HFF-Myc (cell line): Measurements from ENCODE around the gene MCC.
"Not testable (repeated sequence)": the region's sequence is repeated elsewhere in the genome, so short reads cannot be mapped to it uniquely, and the experiment has no call there.

Experiments
- DNase-seq: peaks from one replicate; pipeline ENCODE4 v3.0.0-alpha.2; 2011; ENCODE audit warnings: low read depth; ENCODE audit errors: extremely low read depth
- H3K4me3 ChIP-seq: replicated peaks from 2 replicates; pipeline ENCODE4 v1.5.1; 2011; ENCODE audit warnings: low read depth, mild to moderate bottlenecking, control low read depth, low read length
- CTCF ChIP-seq: IDR thresholded peaks from 2 replicates; pipeline ENCODE4 v1.5.1; 2012; ENCODE audit warnings: mild to moderate bottlenecking, low read depth, low read length, control low read depth; ENCODE audit errors: missing control alignments

The MCC gene

GRCh38 chr5:113081091-113081839, 407.0 kb downstream of the MCC start:
- TF ChIP-seq CTCF = no peak
- DNase-seq = no peak
- no peak overlapping the region for H3K4me3 ChIP-seq

GRCh38 chr5:113076649-113077048, 411.6 kb downstream of the MCC start:
- not testable (repeated sequence) for DNase-seq, H3K4me3 ChIP-seq

- TF ChIP-seq CTCF = no peak
- no peak for DNase-seq
- H3K4me3 ChIP-seq = no peak overlapping the region
Measured at GRCh38 chr5:113075019-113075418, 413.2 kb downstream of the MCC start.

GRCh38 chr5:113073629-113074034, 414.6 kb downstream of the MCC start:
- H3K4me3 ChIP-seq, DNase-seq: not testable (repeated sequence)

- TF ChIP-seq CTCF = no peak
- no peak overlapping the region for H3K4me3 ChIP-seq
- DNase-seq = no peak
Measured at GRCh38 chr5:113071401-113071800, 416.9 kb downstream of the MCC start.

GRCh38 chr5:113070901-113071300, 417.4 kb downstream of the MCC start:
- no peak overlapping the region for H3K4me3 ChIP-seq
- TF ChIP-seq CTCF = no peak
- DNase-seq = no peak

GRCh38 chr5:113068559-113068958, 419.7 kb downstream of the MCC start:
- no peak overlapping the region for H3K4me3 ChIP-seq
- DNase-seq = no peak
- no peak for TF ChIP-seq CTCF
